ENCODE data around the gene NDUFA13.

Gene NDUFA13

GRCh38 chr19:19486343-19487076, 29.5 kb upstream of the NDUFA13 start:
- TF ChIP-seq CTCF (IDR thresholded peaks at IDR 0.05; ENCODE audit: low read depth, low read length, missing control alignments) = no peak
- no peak for DNase-seq (ENCODE audit: low read depth)
- H3K4me3 ChIP-seq (ENCODE audit: low read depth, low read length) = no peak overlapping the region

GRCh38 chr19:19487077-19487949, 28.7 kb upstream of the NDUFA13 start:
- no peak overlapping the region for H3K4me3 ChIP-seq (ENCODE audit: low read depth, low read length)
- TF ChIP-seq CTCF (IDR thresholded peaks at IDR 0.05; ENCODE audit: low read depth, low read length, missing control alignments) = no peak
- DNase-seq (ENCODE audit: low read depth) = no peak

GRCh38 chr19:19487950-19488874, 27.8 kb upstream of the NDUFA13 start:
- no peak for DNase-seq (ENCODE audit: low read depth)
- no peak overlapping the region for H3K4me3 ChIP-seq (ENCODE audit: low read depth, low read length)
- no peak for TF ChIP-seq CTCF (IDR thresholded peaks at IDR 0.05; ENCODE audit: low read depth, low read length, missing control alignments)

GRCh38 chr19:19488875-19489690, 26.9 kb upstream of the NDUFA13 start:
- peak; percentile 85 for DNase-seq (ENCODE audit: low read depth)
- no peak for TF ChIP-seq CTCF (IDR thresholded peaks at IDR 0.05; ENCODE audit: low read depth, low read length, missing control alignments)
- no peak overlapping the region for H3K4me3 ChIP-seq (ENCODE audit: low read depth, low read length)

DNA sequence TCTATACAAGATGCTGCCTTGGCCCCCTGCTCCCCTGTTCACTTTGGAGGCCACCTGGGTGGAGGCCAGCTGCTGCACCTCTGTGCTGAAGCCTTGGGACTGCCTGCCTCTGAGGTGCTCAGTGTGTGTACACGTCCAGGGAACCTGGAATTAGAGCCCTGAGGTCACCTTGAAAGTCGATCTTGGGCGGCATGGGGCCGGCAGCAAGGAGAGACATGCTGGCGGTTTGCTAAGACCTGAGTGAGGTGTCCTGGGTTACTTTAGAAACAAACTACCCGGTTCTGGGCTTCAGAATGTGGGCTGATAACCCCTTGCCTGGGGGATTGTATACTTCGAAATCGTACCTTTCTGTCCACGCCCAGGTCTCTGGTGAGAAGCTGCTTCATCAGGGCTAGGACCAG, 26.2 kb upstream of the NDUFA13 start:
- no peak for TF ChIP-seq CTCF (IDR thresholded peaks at IDR 0.05; ENCODE audit: low read depth, low read length, missing control alignments)
- no peak overlapping the region for H3K4me3 ChIP-seq (ENCODE audit: low read depth, low read length)
- DNase-seq (ENCODE audit: low read depth) = no peak
